Panc1 (cell line): ENCODE data around the gene DIP2C.

Experiments used
- CTCF ChIP-seq: fragments of 450-650 bp; IDR thresholded peaks from 2 replicates; pipeline ENCODE4 v1.5.1; 2017; ENCODE audit warnings: mild to moderate bottlenecking
- POLR2AphosphoS5 ChIP-seq: IDR thresholded peaks from 2 replicates; pipeline ENCODE4 v1.6.1; 2012; ENCODE audit warnings: mild to moderate bottlenecking, low read depth, low read length, moderate library complexity
- SIN3A ChIP-seq: IDR thresholded peaks from 2 replicates; pipeline ENCODE4 v1.6.1; 2012; ENCODE audit warnings: low read depth, mild to moderate bottlenecking, low read length, moderate library complexity, borderline replicate concordance; ENCODE audit not compliant: insufficient read depth

- TF ChIP-seq CTCF (no peak), SIN3A (no peak), POLR2AphosphoS5 (no peak)
These were observed 106.0 kb downstream of the DIP2C start for GRCh38 chr10:583433-583832.
